Gastroesophageal sphincter (tissue), 3 donors: Measurements from ENCODE around the gene EIF5.

Experiments
- CTCF ChIP-seq, 4 experiments: fragments of 200-600 bp in 2 of 4; fragments of 450-650 bp in 2 of 4; sonication (generic) in 1 of 4; IDR thresholded peaks; one replicate each; pipeline ENCODE4 v1.5.1; 2017 to 2019; ENCODE audit warnings: antibody characterized with exemption in 4 of 4, mild to moderate bottlenecking in 2 of 4, moderate library complexity in 2 of 4
- POLR2A ChIP-seq, 2 donors: fragments of 450-650 bp; IDR thresholded peaks; one replicate each; pipeline ENCODE4 v1.6.1; 2017; ENCODE audit warnings: antibody characterized with exemption in 2 of 2, mild to moderate bottlenecking in 2 of 2, moderate library complexity in 1 of 2

GRCh38 chr14:103336191-103336590 is 2.2 kb downstream of the EIF5 start:
- TF ChIP-seq CTCF (IDR thresholded peaks at IDR 0.05) (no peak), POLR2A (IDR thresholded peaks at IDR 0.05) (no peak)
